Activated gamma-delta T cell (primary cell): ENCODE measurements around the gene ADRB2.
"Not testable (repeated sequence)": the region's sequence is repeated elsewhere in the genome, so short reads cannot be mapped to it uniquely, and the experiment has no call there.

ENCODE experiments used
- DNase-seq: peaks from one replicate; lab custom pipeline; 2025; lab: John Stamatoyannopoulos, UW

Gene ADRB2

GRCh38 chr5:148855249-148856008 is 29.0 kb downstream of the ADRB2 start:
- DNase-seq = no peak

- DNase-seq = no peak
These were observed 29.6 kb downstream of the ADRB2 start for GRCh38 chr5:148856009-148856367.

GRCh38 chr5:148856424-148856823 is 30.0 kb downstream of the ADRB2 start:
- DNase-seq = no peak

- DNase-seq = no peak
These were observed 31.1 kb downstream of the ADRB2 start for GRCh38 chr5:148857474-148857873.

- no peak for DNase-seq
These were observed 31.7 kb downstream of the ADRB2 start for GRCh38 chr5:148858106-148858505.

GRCh38 chr5:148858547-148858946 is 32.1 kb downstream of the ADRB2 start:
- no peak for DNase-seq

GRCh38 chr5:148859703-148860102 is 33.3 kb downstream of the ADRB2 start:
- no peak for DNase-seq

GRCh38 chr5:148860599-148860998 is 34.2 kb downstream of the ADRB2 start:
- no peak for DNase-seq

- no peak for DNase-seq
These were observed 34.7 kb downstream of the ADRB2 start for GRCh38 chr5:148861088-148861487.

- no peak for DNase-seq
These were observed 35.3 kb downstream of the ADRB2 start for GRCh38 chr5:148861696-148862095.

- DNase-seq = no peak
These were observed 37.9 kb downstream of the ADRB2 start for GRCh38 chr5:148864113-148864841.

GRCh38 chr5:148866024-148866423 is 39.6 kb downstream of the ADRB2 start:
- DNase-seq = no peak

GRCh38 chr5:148873120-148873519 is 46.7 kb downstream of the ADRB2 start:
- DNase-seq = no peak

GRCh38 chr5:148873690-148874485 is 47.5 kb downstream of the ADRB2 start:
- no peak for DNase-seq

GRCh38 chr5:148875205-148875875 is 48.9 kb downstream of the ADRB2 start:
- no peak for DNase-seq

GRCh38 chr5:148877436-148877835 is 51.0 kb downstream of the ADRB2 start:
- not testable (repeated sequence) for DNase-seq
